VCaP (cell line): ENCODE data around the gene BLCAP.

Experiments
- H3K27ac ChIP-seq: fragments of 450-650 bp; 2 replicates; pipeline ENCODE4 v1.5.1; 2017
- TF ChIP-seq, protein P1 (sequence below): fragments of 450-650 bp; conservative IDR thresholded peaks from 2 replicates; pipeline ENCODE4 v1.5.1; 2017; ENCODE audit warnings: mild to moderate bottlenecking, moderate library complexity

The BLCAP gene

DNA sequence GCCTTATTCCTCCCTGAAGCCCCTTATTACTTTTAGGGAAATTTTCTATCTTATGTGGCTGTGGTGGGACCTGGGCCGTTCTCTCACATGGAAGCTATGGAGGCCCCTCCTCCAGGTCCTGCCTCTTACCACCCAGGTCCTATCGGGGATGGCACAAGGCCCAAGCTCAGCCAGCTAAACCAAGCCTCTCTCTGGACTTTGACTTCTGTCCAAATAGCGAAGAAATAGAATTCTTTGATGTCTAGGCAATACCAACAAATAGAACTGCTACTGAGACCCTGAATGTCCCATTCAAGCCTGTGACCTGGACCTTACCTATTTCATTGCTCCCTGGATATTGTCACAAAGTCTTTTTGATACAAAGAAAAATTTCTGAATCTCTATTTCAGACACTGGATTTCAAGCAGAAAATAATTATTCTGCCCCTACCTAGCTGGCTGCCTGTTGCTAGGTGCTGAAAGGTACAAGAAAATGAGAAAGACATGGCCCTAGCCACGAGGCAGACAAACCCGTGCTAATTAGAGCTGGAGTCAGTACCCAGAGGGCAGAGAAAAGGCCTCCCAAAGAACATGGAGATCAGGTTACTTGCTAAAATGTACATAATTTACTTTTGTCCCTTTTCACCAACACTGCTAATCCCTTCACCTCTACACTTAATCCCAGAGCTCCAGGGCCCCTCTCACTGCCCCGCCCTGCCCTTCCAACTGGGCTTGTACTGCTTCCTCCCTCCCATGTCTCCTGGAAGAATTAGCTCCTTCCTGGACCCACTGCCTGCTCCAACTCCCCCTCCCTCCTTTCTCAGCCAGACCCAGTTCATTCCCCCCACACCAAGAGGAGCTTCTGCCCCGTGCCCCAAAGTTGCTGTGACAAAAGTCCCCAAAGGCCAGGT, 22.2 kb downstream of the BLCAP start:
- H3K27ac ChIP-seq: no peak overlapping the region
- TF ChIP-seq, protein P1, sequence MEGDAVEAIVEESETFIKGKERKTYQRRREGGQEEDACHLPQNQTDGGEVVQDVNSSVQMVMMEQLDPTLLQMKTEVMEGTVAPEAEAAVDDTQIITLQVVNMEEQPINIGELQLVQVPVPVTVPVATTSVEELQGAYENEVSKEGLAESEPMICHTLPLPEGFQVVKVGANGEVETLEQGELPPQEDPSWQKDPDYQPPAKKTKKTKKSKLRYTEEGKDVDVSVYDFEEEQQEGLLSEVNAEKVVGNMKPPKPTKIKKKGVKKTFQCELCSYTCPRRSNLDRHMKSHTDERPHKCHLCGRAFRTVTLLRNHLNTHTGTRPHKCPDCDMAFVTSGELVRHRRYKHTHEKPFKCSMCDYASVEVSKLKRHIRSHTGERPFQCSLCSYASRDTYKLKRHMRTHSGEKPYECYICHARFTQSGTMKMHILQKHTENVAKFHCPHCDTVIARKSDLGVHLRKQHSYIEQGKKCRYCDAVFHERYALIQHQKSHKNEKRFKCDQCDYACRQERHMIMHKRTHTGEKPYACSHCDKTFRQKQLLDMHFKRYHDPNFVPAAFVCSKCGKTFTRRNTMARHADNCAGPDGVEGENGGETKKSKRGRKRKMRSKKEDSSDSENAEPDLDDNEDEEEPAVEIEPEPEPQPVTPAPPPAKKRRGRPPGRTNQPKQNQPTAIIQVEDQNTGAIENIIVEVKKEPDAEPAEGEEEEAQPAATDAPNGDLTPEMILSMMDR: no peak

DNA sequence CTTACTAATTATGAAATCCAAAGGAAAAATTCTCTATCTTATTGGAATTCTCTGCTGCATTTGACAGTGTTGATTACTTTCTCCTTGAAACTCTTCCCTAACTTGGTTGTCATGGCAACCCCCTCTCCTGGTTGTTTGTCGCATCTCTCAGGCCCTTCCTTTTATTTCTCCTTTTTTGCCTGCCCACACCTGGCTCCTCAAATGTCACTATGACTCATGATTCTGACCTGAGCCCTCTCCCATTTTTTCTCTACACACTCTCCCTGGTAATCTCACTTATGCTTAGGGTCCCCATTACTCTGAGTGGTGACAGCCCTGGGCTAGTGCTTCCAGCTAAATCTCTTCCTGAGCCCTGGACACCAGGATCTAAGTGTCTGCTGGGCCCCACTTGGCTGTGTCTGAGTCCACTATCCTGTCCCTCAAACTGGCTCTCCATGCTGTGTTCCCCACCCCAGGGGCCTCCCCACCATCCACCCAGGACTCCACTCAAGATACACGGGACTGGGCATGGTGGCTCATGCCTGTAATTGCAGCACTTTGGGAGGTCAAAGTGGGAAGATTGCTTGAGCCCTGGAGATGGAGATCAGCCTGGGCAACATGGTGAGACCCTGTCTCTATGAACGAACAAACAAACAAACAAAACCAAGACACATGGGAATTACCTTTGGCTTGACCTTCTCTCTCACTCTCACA, 23.1 kb downstream of the BLCAP start:
- no peak overlapping the region for H3K27ac ChIP-seq
- TF ChIP-seq, protein P1: no peak

DNA sequence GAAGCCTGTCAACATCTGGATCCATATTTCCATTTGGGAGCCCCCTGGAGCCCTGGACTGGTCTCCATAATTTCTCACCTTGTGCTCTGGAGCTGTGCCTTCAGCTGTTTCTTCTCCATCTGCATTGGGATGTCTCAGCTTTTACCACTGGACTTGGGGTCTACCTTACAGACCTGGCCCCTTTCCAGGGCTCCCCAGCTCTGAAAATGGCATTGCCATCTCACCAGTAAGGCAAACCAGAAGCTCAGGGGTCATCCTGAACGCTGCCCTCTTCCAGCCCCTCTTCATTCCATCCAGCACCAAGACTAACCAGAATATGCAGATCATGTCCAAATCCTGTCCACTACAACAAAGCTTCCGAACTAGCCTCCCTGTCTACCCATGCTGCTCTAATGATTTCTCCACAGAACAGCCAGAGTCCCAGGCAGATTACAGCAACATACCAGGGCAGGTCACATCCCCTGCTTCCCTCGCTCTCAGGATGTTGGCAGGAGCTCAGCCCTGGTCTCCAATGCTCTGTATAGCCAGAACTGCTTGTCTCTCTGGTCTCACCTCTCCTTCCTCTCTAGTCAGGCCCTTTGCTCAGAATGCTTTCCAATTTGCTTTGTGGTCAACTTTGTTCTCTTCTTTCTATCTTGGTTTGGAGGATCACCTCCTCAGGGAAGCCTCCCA, 24.3 kb downstream of the BLCAP start:
- TF ChIP-seq, protein P1: no peak
- H3K27ac ChIP-seq: no peak overlapping the region

DNA sequence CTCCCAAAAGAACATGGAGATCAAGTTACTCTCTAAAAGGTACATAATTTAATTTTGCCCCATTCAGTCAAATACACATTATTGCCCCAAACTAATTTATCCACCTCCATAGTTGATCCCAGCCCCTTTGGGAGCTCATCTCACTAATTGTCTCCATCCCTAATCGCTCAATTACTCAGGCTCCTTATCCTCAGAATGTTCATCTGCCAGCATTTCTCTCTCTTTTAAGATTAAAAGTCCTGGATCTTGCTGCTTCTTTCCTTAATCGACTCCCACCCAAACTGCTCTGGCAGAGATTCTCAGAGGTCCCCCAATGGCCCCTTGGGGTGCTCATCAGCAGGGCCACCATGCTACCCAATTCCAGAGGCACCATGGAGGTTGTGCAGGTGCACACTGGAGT, 25.0 kb downstream of the BLCAP start:
- TF ChIP-seq, protein P1: no peak
- no peak overlapping the region for H3K27ac ChIP-seq

DNA sequence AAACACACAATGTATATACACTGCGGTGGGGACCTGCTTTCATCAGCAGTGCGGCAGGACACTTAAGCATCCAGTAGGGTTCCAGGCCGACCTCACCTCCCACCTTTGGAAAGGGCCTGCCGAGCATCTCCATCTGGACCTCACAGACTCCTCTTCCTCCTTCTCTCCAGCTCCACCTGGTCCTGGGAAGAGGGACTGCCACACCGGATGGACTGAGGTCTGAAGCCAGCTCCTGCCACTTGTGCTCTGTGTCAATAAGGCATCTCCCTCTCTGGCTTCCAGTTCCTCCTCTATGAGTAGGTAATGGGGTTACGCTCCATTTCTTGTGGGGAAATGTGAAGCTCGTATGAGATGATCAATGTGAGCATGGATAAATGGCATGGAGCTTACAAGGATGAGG, 25.7 kb downstream of the BLCAP start:
- TF ChIP-seq, protein P1: no peak; the same call in 1 of the 2 replicates
- H3K27ac ChIP-seq: no peak overlapping the region

DNA sequence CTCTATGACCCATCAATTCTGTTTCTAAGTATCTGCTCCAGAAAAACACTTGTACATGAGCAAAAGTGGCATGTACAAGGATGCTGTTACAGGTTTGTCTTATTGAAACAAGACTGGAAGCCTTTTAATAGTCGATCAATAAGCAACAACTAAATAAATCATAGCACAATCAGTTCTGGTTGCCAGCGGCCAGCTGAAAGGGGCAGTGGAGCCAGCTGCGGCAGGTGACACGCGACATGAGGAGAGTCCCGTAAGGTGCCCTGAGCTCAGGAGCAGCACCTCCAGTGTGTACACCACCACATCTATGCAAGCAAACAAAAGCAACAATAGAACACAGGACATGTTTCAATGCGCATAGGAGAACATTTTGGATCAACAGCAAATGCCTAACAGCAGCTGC, 27.4 kb downstream of the BLCAP start:
- no peak overlapping the region for H3K27ac ChIP-seq
- TF ChIP-seq, protein P1: no peak

DNA sequence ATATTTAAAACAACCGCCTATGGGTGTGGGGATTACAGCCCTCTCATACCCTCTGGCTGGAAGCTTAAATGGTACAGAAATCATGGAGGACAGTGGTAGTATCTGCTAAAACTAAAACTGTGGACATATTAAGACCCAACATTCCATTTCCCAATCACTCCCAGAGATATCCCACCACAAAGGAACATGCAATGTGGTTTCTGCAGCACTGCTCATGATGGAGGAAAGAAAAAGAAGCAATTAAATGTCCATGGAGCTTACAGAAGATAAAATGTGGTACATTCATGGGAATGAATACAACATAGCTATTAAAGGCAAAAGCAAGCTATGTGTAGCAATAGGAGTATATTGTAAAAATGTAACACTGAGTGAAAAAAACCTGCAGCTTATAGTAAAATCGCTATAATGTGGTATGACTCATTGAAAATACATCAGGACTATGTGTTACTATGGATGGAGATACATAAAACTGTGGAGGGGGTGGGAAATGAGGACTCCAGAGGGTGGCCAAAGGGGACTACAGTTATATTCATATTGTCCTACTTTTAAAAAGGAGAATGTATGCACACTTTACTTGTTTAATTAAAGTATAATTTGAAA, 29.5 kb downstream of the BLCAP start:
- TF ChIP-seq, protein P1: no peak
- no peak overlapping the region for H3K27ac ChIP-seq
